Activated CD4-positive, alpha-beta T cell treated with anti-CD3 and anti-CD28 coated beads for 1 hour (primary cell): Measurements from ENCODE around the gene RAMP2.

ENCODE experiments used
- DNase-seq: peaks from one replicate; pipeline ENCODE4 v3.0.0-alpha.2; 2020

The RAMP2 gene

DNA sequence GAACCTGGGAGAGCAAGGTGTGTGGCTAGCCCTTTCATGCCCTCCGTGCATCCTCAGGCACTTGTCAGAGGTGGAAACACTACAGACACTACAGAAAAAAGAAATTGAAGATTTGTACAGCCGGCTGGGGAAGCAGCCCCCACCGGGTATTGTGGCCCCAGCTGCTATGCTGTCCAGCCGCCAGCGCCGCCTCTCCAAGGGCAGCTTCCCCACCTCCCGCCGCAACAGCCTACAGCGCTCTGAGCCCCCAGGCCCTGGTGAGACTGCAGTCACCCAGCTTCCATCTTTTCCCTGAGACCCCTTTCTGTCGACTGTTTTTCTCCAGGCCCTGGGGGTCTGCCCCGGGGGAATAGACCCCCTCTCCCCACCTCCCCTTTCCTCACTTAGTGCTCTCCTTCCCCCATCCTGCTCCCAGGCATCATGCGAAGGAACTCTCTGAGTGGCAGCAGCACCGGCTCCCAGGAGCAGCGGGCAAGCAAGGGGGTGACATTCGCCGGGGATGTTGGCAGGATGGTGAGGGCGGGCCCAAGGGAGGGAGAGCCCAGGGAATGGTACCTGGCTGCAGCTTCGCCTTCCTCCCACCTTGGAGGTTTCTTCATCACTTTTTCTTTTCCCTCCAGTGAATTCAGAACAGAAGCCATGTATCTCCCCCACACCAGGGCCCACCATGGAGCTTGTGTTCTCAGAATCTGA lies 35.2 kb downstream of the RAMP2 start:
- DNase-seq, result no peak

DNA sequence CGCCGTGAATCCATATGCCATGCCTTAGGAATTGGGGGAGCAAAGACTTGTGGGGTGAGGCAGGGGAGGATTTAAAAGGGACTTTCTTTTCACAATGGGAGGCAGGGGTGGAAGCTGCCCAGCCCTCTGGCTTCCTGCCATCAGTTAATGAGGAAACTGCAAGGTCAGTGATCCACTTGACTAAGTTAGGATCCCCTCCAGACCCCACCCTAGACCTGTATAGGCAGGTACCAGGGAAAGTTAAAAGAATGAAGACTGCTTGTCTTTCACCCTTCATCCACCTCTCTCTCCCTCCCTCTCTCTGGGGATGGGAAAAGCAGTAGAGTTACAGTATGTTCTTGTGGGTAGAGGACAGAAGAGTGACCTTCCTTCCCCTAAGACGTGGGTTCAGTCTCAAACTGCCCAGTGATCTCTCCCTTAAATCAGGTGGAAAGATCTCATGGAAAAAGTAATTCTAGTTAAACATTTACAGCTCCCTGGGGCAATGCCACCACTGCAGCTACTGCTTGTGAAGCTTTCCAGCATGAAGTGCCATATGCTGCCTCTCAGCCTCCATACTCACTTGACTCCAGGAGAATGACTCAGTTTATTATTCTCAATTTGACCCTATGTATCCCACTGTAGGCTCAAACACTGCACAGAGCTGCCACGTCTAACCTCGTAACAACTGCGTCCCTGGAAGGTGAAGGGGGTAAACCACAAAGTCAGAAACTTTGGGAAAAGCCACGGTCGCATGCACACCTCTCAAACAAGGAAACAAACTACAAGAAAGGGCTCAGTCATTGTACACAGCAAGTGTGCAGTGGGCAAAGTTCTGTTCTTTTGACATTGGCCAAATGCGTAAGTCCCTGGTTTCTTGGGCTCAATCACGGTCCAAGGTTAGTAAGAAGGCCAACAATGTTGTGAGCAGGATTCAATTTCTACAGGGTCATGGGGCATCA lies 36.3 kb downstream of the RAMP2 start:
- no peak for DNase-seq

DNA sequence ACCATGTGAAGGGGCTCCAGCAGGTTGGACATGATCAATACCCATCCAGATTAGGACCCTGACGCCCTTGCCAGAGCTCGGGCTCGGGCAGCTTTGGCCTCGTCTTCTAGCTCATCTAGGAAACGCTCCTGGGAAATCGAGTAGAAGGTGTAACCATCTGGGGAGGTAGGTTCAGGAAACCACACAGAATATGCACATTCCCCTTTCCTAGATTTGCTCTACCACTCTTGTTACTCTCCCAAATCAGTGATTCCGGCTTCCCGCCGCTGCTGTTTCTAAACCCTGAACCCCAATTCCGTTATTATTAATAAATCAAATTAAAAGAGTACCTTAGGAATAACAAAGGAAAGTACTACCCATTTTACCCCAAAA lies 37.0 kb downstream of the RAMP2 start:
- no peak for DNase-seq

GRCh38 chr17:42798383-42799380 lies 37.7 kb downstream of the RAMP2 start, which contains the start of the genes CNTD1 and COA3:
Gene CNTD1, plus strand, starts transcription at chr17:42798861. Its CDS starts 207 bp downstream, at chr17:42799068.
Gene COA3, minus strand, starts transcription at chr17:42798704. Its CDS starts 23 bp downstream, at chr17:42798681.
- peak; percentile 63 for DNase-seq

DNA sequence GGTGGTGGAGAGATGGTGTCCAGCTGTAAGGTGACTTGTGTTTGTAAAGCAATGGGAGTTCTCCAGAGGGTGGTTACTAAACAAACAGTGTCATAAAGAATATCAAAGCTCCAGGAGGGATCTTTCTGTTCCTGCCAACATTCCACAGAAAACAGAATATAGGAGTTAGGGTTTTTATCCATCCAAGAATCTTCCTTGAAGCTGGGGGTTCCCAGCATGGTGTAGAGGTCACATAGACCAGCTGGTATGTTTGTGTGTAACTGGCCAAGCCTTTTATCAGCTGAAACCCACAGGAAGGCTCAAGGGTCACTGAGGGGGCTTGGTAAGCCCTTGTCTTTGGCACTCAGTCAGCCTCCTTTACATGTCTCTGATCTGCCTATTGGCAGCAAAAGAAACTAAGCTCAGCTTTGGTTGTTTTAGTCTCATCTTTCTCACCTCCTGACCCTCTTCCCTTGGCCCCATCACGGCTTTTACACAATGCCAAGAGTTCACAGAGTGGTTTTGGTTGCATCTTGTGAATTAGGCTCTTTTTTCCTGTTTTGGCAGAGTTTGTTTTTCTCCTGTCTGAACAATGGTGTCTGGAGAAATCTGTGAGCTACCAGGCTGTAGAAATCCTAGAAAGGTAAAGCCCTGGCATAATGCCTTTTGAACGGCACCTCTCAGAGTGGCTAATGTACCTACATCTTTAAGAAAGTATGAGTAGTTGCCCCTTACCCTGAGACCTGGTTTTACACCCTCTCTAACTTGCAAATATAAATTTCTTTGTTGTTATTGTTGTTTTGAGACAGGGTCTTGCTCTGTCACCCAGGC lies 42.3 kb downstream of the RAMP2 start:
- DNase-seq, result no peak

DNA sequence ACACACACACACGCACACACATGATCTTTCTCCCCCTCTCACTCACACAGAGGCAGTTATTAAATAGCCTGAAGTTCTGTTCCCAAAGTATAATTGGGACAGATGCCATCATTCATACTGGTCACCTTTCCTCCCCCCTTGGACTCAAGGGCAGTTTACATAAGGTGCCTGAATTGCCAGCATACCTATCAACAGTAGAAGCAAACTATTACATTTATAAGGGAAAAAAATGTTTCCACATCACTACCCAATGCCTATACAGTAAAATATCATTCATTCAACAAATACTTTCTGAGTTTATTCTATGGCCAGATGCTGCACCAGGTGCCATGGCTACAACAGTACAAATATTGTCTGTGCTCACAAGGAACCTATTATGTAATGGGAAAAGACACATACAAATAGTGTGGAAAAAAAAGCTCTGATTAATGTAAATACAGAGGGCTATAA lies 43.9 kb downstream of the RAMP2 start:
- DNase-seq, result no peak

GRCh38 chr17:42806249-42806648 lies 45.2 kb downstream of the RAMP2 start:
- DNase-seq, result no peak

- no peak for DNase-seq
Measured at GRCh38 chr17:42809250-42809649, 48.2 kb downstream of the RAMP2 start.
